Lower leg skin (tissue), 4 donors: ENCODE measurements around the gene RAD51B. TPM values are rescaled to one million over a fixed set of nuclear protein-coding genes. Genes with fewer than 3 reads are reported as not detected.

ENCODE experiments used
- DNase-seq, 2 donors: peaks; one replicate each; pipeline ENCODE4 v3.0.0-alpha.2; 2019; ENCODE audit warnings: low spot score in 2 of 2
- H3K4me3 ChIP-seq: fragments of 200-600 bp; sonication (generic); 2 replicates; pipeline ENCODE4 v1.5.1; 2017; ENCODE audit warnings: mild to moderate bottlenecking, low read depth; ENCODE audit not compliant: poor library complexity, severe bottlenecking
- POLR2A ChIP-seq, 2 donors: fragments of 450-650 bp; IDR thresholded peaks; one replicate each; pipeline ENCODE4 v1.6.1; 2016 to 2017; ENCODE audit warnings: antibody characterized with exemption in 2 of 2, mild to moderate bottlenecking in 1 of 2, moderate library complexity in 1 of 2
- WGBS, 2 donors: methylation state at CpG; one replicate each; pipeline ENCODE4 v1.1.5; 2018; 5-methylcytosine and 5-hydroxymethylcytosine counted together
- intact Hi-C: fragments of 100-400 bp; cut with DNase I; formaldehyde crosslinking; loops from one replicate; pipeline ENCODE4 v1.15.0; 2023; ENCODE audit warnings: low total_unique reads
- total RNA-seq, 4 donors: library from RNA; depleted of rRNA; stranded (reverse); fragments of >200 nt; gene quantifications; one replicate each; pipeline ENCODE4 v1.1.0, GENCODE V29; 2016
- TF ChIP-seq, protein P1 (sequence below), 3 donors: fragments of 450-650 bp; IDR thresholded peaks; one replicate each; pipeline ENCODE4 v1.5.1; 2016; ENCODE audit warnings: antibody characterized with exemption in 3 of 3, mild to moderate bottlenecking in 3 of 3, moderate library complexity in 2 of 3

RAD51B gene
- total RNA-seq, 4 donors from 2014 or later: 6.1 to 27.2 (median 13.6) TPM

DNA sequence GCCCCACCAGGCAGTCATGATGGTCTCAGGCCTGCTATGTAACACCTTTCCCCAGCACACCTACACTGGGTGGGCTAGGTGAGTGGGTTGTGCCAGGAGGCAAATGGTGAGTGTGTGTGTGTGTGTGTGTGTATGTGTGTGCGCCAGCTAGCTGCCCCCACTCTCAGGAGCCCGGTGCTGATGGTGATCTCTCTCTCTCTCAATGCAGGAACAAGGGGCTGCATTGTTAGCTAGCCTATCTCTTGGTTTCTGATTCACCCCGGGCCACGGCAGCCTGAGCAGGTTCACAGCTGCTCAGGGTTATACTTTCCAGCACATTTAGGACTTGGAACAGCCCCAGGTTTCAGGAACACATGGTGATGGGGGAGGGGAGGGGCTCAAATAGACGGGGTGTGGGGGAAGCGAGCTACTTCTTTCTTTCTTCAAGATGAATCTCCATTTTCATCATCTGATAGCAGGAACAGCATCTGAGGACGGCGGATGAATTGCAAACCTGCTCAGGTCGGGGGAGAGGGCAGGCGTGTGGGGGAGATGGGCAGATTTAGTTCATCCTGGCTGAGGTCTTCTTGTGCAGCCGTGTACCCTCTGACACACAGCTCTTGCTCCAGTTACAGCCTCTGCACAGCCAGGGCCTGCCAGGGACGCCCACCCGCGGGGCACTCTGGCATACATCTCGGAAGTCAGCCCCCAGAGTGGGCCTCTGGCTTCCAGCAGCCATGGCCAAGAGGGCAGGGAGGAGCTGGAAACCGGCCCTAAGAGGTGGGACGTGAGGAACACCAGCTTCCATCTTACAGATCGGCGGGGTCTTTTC is 835.6 kb downstream of the RAD51B start:
- peak in 1 of 2 donors; percentile 78 for DNase-seq
- no peak overlapping the region for H3K4me3 ChIP-seq
- intact Hi-C loops: no loop called here
- TF ChIP-seq, protein P1, sequence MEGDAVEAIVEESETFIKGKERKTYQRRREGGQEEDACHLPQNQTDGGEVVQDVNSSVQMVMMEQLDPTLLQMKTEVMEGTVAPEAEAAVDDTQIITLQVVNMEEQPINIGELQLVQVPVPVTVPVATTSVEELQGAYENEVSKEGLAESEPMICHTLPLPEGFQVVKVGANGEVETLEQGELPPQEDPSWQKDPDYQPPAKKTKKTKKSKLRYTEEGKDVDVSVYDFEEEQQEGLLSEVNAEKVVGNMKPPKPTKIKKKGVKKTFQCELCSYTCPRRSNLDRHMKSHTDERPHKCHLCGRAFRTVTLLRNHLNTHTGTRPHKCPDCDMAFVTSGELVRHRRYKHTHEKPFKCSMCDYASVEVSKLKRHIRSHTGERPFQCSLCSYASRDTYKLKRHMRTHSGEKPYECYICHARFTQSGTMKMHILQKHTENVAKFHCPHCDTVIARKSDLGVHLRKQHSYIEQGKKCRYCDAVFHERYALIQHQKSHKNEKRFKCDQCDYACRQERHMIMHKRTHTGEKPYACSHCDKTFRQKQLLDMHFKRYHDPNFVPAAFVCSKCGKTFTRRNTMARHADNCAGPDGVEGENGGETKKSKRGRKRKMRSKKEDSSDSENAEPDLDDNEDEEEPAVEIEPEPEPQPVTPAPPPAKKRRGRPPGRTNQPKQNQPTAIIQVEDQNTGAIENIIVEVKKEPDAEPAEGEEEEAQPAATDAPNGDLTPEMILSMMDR (IDR thresholded peaks at IDR 0.05): no peak
- WGBS, 2 donors: 74 to 77% methylated on average over 18 to 19 of the region's 19 CpGs

DNA sequence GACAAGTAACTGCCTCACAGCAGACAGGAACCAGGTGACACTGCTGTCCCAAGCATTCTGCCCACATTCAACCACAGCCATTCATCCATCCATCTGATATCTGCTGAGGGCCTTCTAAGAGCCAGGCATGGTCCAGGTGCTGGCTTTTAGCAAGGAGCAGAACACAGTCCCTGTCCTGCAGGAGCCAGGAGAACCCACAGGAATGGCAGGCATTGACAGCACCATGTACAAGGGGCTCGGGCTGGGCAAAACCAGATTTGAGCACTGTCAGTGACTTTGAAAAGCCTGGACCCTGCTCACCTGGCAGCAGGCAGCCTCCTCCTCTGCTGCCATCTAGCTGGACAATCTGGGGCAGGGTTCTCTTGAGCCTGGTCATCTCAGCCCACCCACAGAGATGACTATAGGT is 836.3 kb downstream of the RAD51B start:
- no peak overlapping the region for H3K4me3 ChIP-seq
- TF ChIP-seq, protein P1 (IDR thresholded peaks at IDR 0.05): no peak
- TF ChIP-seq POLR2A (IDR thresholded peaks at IDR 0.05): no peak
- intact Hi-C loops: no loop called here
- 57 to 90% methylated on average over 1 of the region's 1 CpG for WGBS, 2 donors
- DNase-seq: peak in 1 of 2 donors; percentile 80

DNA sequence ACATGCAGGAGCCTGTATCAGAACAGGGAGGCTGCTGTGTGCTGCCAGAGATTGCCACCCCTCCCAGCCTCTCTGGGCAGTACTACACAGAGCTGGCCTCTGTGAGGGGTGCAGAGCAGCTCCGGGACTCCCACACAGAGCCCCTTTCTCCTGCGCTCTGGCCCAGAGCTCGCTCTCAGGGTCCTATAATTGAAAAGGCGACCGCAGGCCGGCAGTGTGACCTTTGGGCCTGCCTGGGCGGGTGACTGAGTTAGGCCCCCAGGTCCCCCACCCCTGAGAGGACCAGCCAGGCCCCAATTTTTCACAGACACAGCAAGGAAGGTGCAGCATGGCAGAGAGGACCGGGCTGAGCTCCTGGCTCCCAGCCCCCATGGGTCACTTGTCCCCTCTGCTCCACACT is 836.9 kb downstream of the RAD51B start:
- no peak for TF ChIP-seq POLR2A (IDR thresholded peaks at IDR 0.05)
- TF ChIP-seq, protein P1 (IDR thresholded peaks at IDR 0.05): no peak
- no peak overlapping the region for H3K4me3 ChIP-seq
- peak in 1 of 2 donors; percentile 78 for DNase-seq
- intact Hi-C loops: no loop called here
- 90 to 100% methylated on average over 5 to 8 of the region's 8 CpGs for WGBS, 2 donors

DNA sequence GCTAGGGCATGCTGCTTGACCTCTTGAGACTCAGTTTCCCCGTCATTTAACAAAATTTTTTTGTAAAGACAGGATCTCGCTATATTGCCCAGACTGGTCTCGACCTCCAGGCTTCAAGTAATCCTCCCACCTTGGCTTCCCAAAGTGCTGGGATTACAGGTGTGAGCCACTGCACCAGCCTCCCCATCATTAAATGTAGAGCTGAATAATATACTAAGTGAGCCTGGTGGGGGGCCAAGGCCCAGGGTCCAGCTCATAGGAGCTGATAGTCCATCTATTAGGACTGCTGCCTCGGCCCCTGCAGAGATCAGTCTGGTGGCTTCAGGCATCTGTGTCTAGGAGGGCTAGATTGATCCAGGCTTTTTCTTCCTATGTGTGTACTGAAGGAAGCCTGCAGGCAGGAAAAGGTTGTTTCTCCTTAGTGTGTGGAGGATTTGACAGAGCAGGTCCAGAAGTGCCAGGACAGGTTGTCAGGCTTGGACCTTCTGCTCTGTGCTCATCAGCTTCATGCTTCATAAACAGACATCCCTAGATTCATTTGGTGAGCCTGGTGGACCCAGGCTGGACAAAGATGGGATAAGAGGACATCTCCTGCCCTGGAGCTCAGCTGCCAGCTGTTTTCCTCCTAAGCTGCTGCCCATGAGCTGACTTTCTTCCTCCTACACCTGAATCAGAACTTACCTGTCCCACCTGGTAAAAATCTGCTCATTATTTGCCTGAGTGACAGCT is 837.9 kb downstream of the RAD51B start:
- TF ChIP-seq, protein P1 (IDR thresholded peaks at IDR 0.05): no peak
- intact Hi-C loops: no loop called here
- peak in 1 of 2 donors; percentile 32 for DNase-seq
- WGBS, 2 donors: 96 to 97% methylated on average over 4 of the region's 4 CpGs
- H3K4me3 ChIP-seq: no peak overlapping the region

DNA sequence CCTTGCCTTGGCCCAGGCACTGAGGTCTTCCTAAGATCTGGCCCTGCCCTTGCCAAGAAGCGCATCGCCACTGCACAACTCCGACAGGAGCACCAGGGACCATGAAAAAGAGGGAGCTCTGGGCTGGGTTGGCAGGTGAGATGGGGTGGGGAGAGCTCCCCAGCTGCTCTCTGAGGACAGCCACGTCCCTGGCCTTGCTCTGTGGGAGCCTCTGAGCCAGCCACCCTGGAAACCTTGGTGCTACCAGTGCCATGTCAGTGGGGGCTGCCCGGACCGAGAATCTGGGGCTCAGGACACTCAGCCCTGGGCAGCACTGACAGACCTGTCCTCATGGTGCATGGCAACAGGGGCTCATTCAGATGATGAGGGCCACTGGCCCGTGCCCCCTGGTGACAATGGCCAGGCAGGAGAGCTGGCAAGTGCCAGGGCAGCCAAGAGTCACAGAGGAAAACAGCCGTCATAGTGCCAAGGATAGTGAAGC is 838.5 kb downstream of the RAD51B start:
- peak in 1 of 2 donors; percentile 85 for DNase-seq
- intact Hi-C loops: no loop called here
- WGBS, 2 donors: 89 to 96% methylated on average over 8 of the region's 8 CpGs
- no peak overlapping the region for H3K4me3 ChIP-seq
- TF ChIP-seq, protein P1 (IDR thresholded peaks at IDR 0.05): no peak
- TF ChIP-seq POLR2A (IDR thresholded peaks at IDR 0.05): no peak
